ENCODE data around the gene LDB3. TPM values are rescaled to one million over a fixed set of nuclear protein-coding genes. Genes with fewer than 3 reads are reported as not detected.

The LDB3 gene
- total and polyA plus RNA-seq, 9 of the 15 experiments (the other 6 are each of a cell fraction or from before 2014, with no cell fraction given) = 0.03 TPM; not detected in 8

DNA sequence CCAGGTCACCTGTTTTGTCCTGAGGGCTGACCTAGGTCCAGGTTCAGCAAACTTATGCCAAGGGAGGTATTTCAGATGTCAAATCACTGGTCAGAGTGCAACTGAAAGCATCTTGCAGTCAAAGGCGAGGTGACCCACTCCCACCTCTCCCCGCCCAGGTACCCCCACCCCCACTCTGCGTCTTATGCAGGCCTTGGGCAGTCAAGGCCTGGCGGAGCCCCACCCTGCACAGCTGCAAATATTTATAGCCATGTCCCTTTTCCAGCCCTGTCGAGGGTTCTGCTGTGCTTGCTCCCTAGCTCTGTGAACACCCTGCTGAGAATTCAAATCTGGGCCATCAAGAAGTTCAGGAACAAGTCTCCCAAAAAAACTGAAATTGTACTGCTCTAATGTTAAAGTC, 47.5 kb downstream of the LDB3 start:
- no peak for FAIRE-seq
- no peaks in the 10 kb centered on the region for H3K27me3 ChIP-seq (ENCODE audit: control insufficient read depth in 2 of 2, insufficient read depth in 2 of 2, low read length in 2 of 2)
- intact Hi-C loops (cut with micrococcal nuclease) (no loop called here), in situ Hi-C loops (cut with MboI) (no loop called here)
- peaks cover 3 to 17% of the 10 kb centered on the region in 2 experiments; a peak in 4 of 5 replicates for H3K4me1 ChIP-seq (replicated peaks in 1 of 2; ENCODE audit: control insufficient read depth in 2 of 2, insufficient read depth in 2 of 2, low read length in 2 of 2)
- WGBS (ENCODE audit: insufficient coverage, low coverage, missing lambda C conversion rate) = 38% methylated on average over 2 of the region's 5 CpGs
- no peak for DNase-seq (ENCODE audit: extremely low read depth in 1 of 4, low spot score in 3 of 4)
- TF ChIP-seq, protein P1, sequence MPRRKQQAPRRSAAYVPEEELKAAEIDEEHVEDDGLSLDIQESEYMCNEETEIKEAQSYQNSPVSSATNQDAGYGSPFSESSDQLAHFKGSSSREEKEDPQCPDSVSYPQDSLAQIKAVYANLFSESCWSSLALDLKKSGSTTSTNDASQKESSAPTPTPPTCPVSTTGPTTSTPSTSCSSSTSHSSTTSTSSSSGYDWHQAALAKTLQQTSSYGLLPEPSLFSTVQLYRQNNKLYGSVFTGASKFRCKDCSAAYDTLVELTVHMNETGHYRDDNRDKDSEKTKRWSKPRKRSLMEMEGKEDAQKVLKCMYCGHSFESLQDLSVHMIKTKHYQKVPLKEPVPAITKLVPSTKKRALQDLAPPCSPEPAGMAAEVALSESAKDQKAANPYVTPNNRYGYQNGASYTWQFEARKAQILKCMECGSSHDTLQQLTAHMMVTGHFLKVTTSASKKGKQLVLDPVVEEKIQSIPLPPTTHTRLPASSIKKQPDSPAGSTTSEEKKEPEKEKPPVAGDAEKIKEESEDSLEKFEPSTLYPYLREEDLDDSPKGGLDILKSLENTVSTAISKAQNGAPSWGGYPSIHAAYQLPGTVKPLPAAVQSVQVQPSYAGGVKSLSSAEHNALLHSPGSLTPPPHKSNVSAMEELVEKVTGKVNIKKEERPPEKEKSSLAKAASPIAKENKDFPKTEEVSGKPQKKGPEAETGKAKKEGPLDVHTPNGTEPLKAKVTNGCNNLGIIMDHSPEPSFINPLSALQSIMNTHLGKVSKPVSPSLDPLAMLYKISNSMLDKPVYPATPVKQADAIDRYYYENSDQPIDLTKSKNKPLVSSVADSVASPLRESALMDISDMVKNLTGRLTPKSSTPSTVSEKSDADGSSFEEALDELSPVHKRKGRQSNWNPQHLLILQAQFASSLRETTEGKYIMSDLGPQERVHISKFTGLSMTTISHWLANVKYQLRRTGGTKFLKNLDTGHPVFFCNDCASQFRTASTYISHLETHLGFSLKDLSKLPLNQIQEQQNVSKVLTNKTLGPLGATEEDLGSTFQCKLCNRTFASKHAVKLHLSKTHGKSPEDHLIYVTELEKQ (CRISPR knock-in tag; IDR thresholded peaks at IDR 0.05) = no peak
- no peak for TF ChIP-seq ZNF324 (CRISPR knock-in tag; IDR thresholded peaks at IDR 0.05)
- no peak for TF ChIP-seq LCOR (CRISPR knock-in tag; IDR thresholded peaks at IDR 0.05)
- no peak for TF ChIP-seq YBX1 (IDR thresholded peaks at IDR 0.05)
- TF ChIP-seq, protein P2, sequence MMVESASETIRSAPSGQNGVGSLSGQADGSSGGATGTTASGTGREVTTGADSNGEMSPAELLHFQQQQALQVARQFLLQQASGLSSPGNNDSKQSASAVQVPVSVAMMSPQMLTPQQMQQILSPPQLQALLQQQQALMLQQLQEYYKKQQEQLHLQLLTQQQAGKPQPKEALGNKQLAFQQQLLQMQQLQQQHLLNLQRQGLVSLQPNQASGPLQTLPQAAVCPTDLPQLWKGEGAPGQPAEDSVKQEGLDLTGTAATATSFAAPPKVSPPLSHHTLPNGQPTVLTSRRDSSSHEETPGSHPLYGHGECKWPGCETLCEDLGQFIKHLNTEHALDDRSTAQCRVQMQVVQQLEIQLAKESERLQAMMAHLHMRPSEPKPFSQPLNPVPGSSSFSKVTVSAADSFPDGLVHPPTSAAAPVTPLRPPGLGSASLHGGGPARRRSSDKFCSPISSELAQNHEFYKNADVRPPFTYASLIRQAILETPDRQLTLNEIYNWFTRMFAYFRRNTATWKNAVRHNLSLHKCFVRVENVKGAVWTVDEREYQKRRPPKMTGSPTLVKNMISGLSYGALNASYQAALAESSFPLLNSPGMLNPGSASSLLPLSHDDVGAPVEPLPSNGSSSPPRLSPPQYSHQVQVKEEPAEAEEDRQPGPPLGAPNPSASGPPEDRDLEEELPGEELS (CRISPR knock-in tag; IDR thresholded peaks at IDR 0.05; ENCODE audit: borderline replicate concordance) = no peak
- BruUV-seq (replicated peaks) = no TSS peak
- H3K9me3 ChIP-seq (replicated peaks; ENCODE audit: control insufficient read depth, insufficient read depth, low read depth, low read length) = no peaks in the 10 kb centered on the region
- H3K4me3 ChIP-seq = no peak overlapping the region
- H2AFZ ChIP-seq (ENCODE audit: low read depth, low read length) = no peak overlapping the region
- no peaks in the 10 kb centered on the region for H3K79me2 ChIP-seq (ENCODE audit: control insufficient read depth, insufficient read depth, low read length)
- no peaks in the 10 kb centered on the region for H4K20me1 ChIP-seq (replicated peaks; ENCODE audit: control insufficient read depth, insufficient read depth, low read length)
- H3K9me1 ChIP-seq (ENCODE audit: control insufficient read depth, insufficient read depth, low read length) = no peaks in the 10 kb centered on the region
- no peaks in the 10 kb centered on the region for H3K36me3 ChIP-seq (ENCODE audit: control insufficient read depth, insufficient read depth, low read length)
- POLR2A ChIA-PET = interaction anchor here (1.1 kb wide), 1 partner anchor 10 kb away, joined by 4 read pairs; no protein-coding TSS in a partner anchor
- CTCF ChIA-PET (ENCODE audit: low intra/inter-chr PET ratio) = no interaction called here
- no peak overlapping the region for H3K27ac ChIP-seq (ENCODE audit: extremely low read depth, low read depth, low read length)
- no peak overlapping the region for H3K9ac ChIP-seq (ENCODE audit: insufficient read depth in 1 of 2, low read depth in 2 of 2, low read length in 2 of 2)
- H3K4me2 ChIP-seq (ENCODE audit: insufficient read depth, low read length) = no peak overlapping the region
- ATAC-seq = no peak
